Activated T-cell treated with anti-CD3 and anti-CD28 coated beads, Interleukin-2, amount 50 U/mL, for 24 hours (primary cell): ENCODE data around the gene MRPL18.
A peak's percentile ranks its signal among the peaks of the same experiment; 100 is the strongest.
"Not testable (repeated sequence)": the region's sequence is repeated elsewhere in the genome, so short reads cannot be mapped to it uniquely, and the experiment has no call there.

Experiments used
- DNase-seq: peaks from one replicate; pipeline ENCODE4 v3.0.0-alpha.2; 2020
- H3K27ac Mint-ChIP-seq: 2 replicates; pipeline ENCODE4 v1.8.0; 2020; ENCODE audit warnings: mild to moderate bottlenecking, mixed read lengths
- H3K27me3 Mint-ChIP-seq: 2 replicates; pipeline ENCODE4 v1.8.0; 2020; ENCODE audit warnings: mixed read lengths
- H3K36me3 Mint-ChIP-seq: 2 replicates; pipeline ENCODE4 v1.8.0; 2020; ENCODE audit warnings: low read depth, mixed read lengths
- H3K4me1 Mint-ChIP-seq: 2 replicates; pipeline ENCODE4 v1.8.0; 2020; ENCODE audit warnings: low read depth, mixed read lengths
- H3K4me3 Mint-ChIP-seq: 2 replicates; pipeline ENCODE4 v1.8.0; 2020; ENCODE audit warnings: mild to moderate bottlenecking, moderate library complexity, mixed read lengths
- H3K9me3 Mint-ChIP-seq: 2 replicates; pipeline ENCODE4 v1.8.0; 2020; ENCODE audit warnings: mixed read lengths

The MRPL18 gene

DNA sequence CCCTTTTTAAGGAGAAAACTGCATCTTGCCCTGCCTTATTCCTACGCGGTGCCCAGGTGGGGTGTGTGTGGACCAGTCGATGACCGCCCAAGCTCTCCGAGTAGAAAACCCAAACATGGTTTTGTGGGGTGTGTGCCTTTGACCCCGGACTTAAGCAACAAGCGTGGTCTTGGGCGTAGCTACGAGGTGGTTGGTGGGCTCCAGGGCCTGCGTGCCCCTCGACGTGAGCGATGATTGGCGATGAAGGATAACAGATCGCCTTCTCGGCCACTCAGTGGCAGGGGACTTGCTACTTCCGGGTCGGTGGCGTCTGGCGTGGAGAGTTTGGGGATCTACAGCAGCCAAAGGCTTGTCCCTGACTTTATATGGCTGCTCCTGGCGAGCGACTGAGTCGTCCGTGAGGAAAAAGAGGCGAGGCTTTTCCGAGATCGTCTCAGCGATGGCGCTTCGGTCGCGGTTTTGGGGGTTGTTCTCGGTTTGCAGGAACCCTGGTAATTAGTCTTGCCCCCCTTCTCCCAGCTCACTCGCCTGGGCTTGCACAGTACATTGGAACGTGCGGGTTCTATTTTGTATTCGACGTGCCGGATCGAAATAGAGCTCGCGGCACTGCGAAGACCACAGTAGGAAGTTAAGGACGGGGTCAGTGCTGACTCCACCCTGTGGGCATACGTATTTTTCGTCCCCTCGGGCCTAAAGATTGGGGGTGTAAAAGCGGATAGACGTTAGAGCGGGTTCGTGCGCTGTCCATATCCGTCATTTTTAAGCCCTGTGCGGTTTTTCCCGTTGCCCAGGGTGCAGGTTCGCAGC, at the start of gene MRPL18:
TSS of gene MRPL18 (plus strand) at position 319 of the 807 bp plus-strand sequence. CDS start at position 440, 121 bp downstream.
- H3K9me3 Mint-ChIP-seq: no peaks in the 10 kb centered on the region
- peaks cover 94% of the 10 kb centered on the region for H3K36me3 Mint-ChIP-seq
- H3K27me3 Mint-ChIP-seq: no peaks in the 10 kb centered on the region
- DNase-seq: peak; percentile 86
- peak within 1 kb of the TSS; percentile 100 for H3K27ac Mint-ChIP-seq
- H3K4me1 Mint-ChIP-seq: peaks cover 61% of the 10 kb centered on the region
- peak within 1 kb of the TSS; percentile 98 for H3K4me3 Mint-ChIP-seq

DNA sequence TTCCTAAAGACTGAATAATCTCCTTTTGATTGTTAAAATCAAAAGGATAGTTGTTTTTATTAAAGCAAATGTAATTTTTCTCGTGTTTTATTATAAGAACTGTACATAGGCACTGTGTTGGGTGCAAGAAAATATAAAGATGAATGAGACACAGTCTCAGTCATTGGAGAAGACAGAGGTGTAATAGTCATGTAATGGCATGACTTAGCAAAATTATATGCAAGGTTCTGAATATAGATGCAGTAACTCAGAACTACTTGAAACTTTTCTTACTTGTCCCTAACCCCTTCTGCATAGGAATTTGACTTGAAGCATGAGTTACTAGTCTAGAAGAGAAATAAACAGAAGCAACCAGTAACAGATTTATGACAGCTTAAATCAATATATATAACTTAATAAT, 48.1 kb upstream of the MRPL18 start:
- peaks cover 40% of the 10 kb centered on the region for H3K4me1 Mint-ChIP-seq
- peak overlapping the region; percentile 76 for H3K27ac Mint-ChIP-seq
- H3K27me3 Mint-ChIP-seq: no peaks in the 10 kb centered on the region
- no peaks in the 10 kb centered on the region for H3K9me3 Mint-ChIP-seq
- H3K36me3 Mint-ChIP-seq: peaks cover 96% of the 10 kb centered on the region
- no peak for DNase-seq
- H3K4me3 Mint-ChIP-seq: no peak overlapping the region

DNA sequence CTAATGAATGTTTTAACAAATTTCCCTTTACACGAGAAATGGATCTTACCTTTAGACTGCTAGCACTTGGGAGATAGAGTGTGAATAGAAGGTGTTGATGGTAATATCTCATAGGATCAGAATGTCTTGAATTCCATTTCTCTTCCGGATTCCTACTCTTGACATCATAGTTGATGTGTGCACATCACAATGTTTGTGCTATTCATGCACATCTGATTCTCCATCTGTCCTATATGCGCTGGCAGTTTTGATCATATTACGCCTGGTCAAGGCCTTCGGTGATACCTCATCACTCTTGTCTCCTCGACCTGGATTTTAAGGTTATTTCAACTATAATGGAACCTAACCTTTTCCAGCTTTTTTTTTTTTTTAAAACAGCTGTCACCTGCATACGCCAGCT, 45.2 kb upstream of the MRPL18 start:
- peaks cover 98% of the 10 kb centered on the region for H3K36me3 Mint-ChIP-seq
- no peaks in the 10 kb centered on the region for H3K9me3 Mint-ChIP-seq
- peak overlapping the region; percentile 84 for H3K27ac Mint-ChIP-seq
- no peak overlapping the region for H3K4me3 Mint-ChIP-seq
- H3K4me1 Mint-ChIP-seq: peaks cover 29% of the 10 kb centered on the region
- no peaks in the 10 kb centered on the region for H3K27me3 Mint-ChIP-seq
- no peak for DNase-seq

DNA sequence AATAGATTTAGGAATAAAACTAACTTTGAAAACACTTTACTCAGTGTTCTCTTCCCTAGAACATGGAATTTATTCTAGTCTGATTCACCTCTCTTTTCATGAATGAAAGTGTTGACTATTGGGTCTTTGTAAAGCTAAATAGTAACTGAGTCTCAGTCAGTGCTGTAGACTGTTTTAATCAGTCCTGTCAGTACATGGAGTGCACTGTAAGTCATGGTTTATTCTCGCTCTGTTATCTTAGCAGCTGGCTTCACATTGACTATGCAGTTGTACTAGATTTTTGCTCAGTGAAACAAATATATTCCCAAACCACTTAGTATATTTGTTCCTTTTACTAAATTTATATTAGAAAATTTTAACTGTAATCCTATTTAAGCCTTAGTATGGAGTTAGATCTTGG, 43.5 kb upstream of the MRPL18 start:
- no peak for DNase-seq
- Mint-ChIP-seq H3K4me1 (peaks cover 21% of the 10 kb centered on the region), H3K9me3 (no peaks in the 10 kb centered on the region), H3K4me3 (no peak overlapping the region), H3K36me3 (peaks cover 96% of the 10 kb centered on the region), H3K27me3 (no peaks in the 10 kb centered on the region), H3K27ac (peak overlapping the region; percentile 22)

DNA sequence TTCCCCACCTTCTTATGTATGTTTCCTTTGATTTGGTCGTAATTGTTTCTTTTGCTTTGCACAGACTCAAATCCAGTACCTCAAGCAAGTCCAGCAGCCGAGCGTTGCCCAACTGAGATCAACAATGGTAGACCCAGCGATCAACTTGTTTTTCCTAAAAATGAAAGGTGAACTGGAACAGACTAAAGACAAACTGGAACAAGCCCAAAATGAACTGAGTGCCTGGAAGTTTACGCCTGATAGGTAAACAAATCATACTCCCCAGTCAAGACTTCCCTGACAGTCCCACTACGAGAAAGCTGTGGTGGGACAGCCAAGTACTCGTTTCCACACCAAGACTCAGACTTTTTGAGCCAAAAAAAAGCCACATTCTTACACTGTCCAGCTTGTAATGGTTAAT, 42.1 kb upstream of the MRPL18 start:
- not testable (repeated sequence) for H3K9me3 Mint-ChIP-seq, H3K27me3 Mint-ChIP-seq, H3K4me3 Mint-ChIP-seq, DNase-seq
- Mint-ChIP-seq H3K27ac (peak overlapping the region; percentile 61), H3K36me3 (peaks cover 96% of the 10 kb centered on the region), H3K4me1 (peaks cover 20% of the 10 kb centered on the region)

DNA sequence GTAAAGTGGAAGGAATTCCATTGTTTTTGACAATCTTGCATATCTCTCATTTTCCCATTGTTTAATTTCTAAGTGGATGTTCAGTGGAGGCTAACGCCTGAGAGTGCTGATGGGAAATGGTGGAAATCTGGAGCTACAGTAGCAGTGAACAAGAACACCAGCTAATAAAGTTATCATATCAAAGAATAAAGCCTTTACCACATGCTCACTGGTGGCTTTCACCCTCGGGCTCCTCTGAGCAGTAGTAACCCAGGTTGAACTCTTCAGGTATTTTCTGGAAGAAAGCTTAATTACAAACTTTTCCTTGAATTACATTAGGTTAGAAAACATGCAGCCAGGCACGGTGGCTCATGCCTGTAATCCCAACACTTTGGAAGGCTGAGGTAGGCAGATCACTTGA, 38.8 kb upstream of the MRPL18 start:
- H3K4me1 Mint-ChIP-seq: peaks cover 15% of the 10 kb centered on the region
- no peak overlapping the region for H3K4me3 Mint-ChIP-seq
- no peak for DNase-seq
- H3K36me3 Mint-ChIP-seq: peaks cover 96% of the 10 kb centered on the region
- H3K27ac Mint-ChIP-seq: peak overlapping the region; percentile 63
- H3K27me3 Mint-ChIP-seq: no peaks in the 10 kb centered on the region
- H3K9me3 Mint-ChIP-seq: no peaks in the 10 kb centered on the region

DNA sequence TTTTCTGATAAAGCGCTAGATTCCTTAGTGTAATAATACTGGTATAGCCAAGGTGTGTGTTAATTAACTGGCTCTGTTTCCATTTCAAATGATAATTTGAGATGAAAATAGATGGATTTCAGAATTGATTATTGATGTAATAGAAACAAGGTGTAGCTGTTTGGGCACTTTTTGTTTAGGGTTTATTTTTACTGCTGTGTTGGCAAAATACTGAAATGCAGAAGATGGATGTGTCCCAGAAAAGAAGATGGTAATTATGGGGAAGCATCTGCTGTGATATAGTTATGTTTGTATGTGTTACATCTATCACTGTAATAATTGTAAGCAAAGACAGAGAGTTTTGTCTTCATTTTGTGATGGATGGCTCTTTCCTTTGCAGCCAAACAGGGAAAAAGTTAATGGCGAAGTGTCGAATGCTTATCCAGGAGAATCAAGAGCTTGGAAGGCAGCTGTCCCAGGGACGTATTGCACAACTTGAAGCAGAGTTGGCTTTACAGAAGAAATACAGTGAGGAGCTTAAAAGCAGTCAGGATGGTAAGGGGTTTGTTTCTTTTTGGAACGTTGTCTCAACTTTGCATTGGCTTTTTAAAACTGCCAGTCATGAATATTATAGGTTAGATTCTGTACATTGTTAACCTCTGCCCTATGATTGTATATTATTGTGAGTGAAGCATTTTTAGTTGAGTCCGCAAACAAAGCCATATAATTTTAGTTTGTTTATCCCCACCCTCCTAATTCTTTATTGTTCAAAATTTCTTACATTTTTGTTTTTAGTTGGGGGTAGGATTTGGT, 37.0 kb upstream of the MRPL18 start:
- peaks cover 97% of the 10 kb centered on the region for H3K36me3 Mint-ChIP-seq
- no peak overlapping the region for H3K4me3 Mint-ChIP-seq
- H3K4me1 Mint-ChIP-seq: peaks cover 16% of the 10 kb centered on the region
- peak overlapping the region; percentile 78 for H3K27ac Mint-ChIP-seq
- H3K9me3 Mint-ChIP-seq: no peaks in the 10 kb centered on the region
- no peaks in the 10 kb centered on the region for H3K27me3 Mint-ChIP-seq
- DNase-seq: no peak

DNA sequence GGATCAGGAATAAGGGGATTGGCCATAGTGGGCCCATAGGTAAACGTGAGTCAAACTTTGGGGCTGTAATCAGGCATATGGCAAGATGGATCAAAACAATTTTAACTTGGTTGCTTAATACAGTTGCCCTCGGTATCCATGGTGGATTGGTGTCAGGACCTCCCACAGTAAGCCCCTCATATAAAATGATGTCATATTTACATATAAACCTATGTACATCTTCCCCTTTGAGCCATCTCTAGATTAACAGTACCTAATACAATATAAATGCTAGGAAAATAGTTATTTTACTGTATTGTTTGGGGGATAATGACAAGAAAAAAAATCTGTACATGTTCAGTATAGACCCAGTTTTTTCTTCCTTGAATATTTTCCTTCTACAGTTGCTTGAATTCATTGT, 35.9 kb upstream of the MRPL18 start:
- Mint-ChIP-seq H3K4me1 (peaks cover 20% of the 10 kb centered on the region), H3K27me3 (no peaks in the 10 kb centered on the region), H3K9me3 (no peaks in the 10 kb centered on the region), H3K4me3 (no peak overlapping the region), H3K36me3 (peaks cover 92% of the 10 kb centered on the region), H3K27ac (peak overlapping the region; percentile 58)
- DNase-seq: no peak

DNA sequence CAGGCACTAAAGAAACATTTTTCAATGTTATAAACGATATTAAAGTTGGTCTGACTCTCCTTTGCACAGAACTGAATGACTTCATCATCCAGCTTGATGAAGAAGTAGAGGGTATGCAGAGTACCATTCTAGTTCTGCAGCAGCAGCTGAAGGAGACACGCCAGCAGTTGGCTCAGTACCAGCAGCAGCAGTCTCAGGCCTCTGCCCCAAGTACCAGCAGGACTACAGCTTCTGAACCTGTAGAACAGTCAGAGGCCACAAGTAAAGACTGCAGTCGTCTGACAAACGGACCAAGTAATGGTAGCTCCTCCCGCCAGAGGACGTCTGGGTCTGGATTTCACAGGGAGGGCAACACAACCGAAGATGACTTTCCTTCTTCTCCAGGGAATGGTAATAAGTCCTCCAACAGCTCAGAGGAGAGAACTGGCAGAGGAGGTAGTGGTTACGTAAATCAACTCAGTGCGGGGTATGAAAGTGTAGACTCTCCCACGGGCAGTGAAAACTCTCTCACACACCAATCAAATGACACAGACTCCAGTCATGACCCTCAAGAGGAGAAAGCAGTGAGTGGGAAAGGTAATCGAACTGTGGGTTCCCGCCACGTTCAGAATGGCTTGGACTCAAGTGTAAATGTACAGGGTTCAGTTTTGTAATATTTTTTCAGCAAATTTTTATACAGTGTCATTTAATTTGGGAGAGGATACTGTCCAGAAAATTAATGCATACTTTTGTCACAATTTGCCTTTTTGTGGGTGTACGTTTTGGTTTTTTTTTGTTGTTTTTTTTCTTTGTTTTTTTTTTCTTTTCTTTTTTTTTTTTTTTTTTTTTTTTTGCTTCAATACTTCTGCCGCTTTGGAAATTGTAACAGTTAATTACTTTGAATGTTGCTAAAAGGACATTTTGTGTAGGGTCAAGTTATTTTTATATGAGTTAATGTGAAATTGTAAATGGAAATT, 35.0 kb upstream of the MRPL18 start:
- Mint-ChIP-seq H3K27ac (peak overlapping the region; percentile 80), H3K27me3 (no peaks in the 10 kb centered on the region), H3K9me3 (no peaks in the 10 kb centered on the region), H3K4me3 (no peak overlapping the region), H3K36me3 (peaks cover 90% of the 10 kb centered on the region), H3K4me1 (peaks cover 25% of the 10 kb centered on the region)
- DNase-seq: no peak

DNA sequence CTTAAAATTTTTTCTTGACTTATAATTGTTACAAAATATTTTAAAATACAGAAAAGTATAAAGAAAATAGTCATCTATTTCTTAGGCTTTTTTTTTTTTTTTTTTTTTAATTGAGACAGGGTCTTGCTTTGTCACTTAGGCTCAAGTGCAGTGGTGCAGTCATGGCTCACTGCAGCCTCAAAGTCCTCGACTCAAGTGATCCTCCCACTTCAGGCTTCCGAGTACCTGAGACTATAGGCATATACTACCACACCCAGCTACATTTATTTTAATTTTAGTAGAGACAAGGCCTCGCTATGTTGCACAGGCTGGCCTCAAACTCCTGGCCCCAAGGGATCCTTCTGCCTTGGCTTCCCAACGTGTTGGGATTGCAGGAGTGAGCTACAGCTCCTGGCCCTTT, 33.8 kb upstream of the MRPL18 start:
- DNase-seq: no peak
- Mint-ChIP-seq H3K4me3 (no peak overlapping the region), H3K9me3 (no peaks in the 10 kb centered on the region), H3K27me3 (no peaks in the 10 kb centered on the region), H3K4me1 (peaks cover 37% of the 10 kb centered on the region), H3K36me3 (peaks cover 90% of the 10 kb centered on the region), H3K27ac (peak overlapping the region; percentile 50)

DNA sequence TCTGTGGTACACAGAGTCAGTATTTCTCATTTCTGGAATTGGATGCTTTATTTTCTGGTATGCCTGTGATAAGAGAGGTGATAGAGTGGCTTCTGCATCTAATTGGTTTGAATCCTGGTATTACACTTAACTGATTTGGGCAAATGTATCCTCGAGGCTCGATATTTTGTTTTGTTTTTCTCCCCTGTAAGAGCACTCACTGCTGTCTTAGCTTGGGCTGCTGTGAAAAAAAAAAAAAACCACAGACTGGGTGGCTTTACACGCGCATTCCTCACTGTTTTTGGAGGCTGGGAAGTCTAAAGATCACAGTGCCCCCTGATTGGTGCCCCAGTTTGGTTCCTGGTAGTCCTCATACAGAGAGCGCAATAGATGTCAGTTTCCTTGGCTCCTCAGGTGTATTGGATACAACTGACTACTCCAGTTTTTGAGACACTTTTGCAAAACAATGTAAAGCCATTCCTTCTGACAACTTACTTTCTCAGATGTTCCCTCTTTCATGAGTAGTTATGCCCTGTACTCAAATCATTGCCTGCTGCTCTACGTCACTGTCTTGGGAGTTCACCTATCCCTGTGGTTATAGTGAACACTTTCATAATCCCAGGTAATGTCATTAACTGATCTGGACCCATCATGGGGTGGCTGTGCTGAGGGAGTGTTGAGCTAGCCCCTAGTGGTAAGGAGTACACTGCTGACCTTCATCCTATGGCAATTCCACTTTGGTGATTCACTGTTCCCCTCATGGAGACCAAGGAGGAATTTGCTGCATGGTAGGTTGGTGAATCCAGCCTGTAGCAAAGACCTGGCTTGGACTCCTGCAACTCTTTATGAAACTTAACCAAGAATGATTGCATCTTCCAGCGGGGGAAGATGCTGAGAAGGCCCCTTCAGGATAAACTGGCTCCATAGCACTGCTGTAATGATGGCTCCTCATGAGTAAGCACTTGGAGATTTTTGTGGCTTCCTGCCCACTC, 32.0 kb upstream of the MRPL18 start:
- peaks cover 88% of the 10 kb centered on the region for H3K36me3 Mint-ChIP-seq
- no peak overlapping the region for H3K4me3 Mint-ChIP-seq
- no peak for DNase-seq
- peaks cover 40% of the 10 kb centered on the region for H3K4me1 Mint-ChIP-seq
- H3K27ac Mint-ChIP-seq: peak overlapping the region; percentile 86
- H3K9me3 Mint-ChIP-seq: no peaks in the 10 kb centered on the region
- no peaks in the 10 kb centered on the region for H3K27me3 Mint-ChIP-seq

DNA sequence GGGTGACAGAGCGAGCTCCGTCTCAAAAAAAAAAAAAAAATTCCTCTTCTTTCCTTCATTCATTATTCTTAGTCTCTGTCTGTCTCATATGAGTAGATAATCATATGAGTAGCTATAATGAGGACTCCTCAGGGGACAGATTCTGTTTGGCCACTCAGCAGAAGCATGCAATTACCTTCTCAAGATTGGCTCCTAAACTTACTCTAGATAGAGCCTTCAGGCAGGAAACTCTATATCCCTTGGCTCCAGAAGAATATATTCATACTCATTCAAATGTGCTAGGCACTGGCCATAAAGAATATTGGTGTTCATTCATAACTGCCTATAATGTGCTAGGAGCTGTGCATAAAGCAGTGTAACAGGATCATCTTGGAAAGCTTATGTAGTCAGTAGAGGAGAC, 30.6 kb upstream of the MRPL18 start:
- Mint-ChIP-seq H3K9me3 (no peaks in the 10 kb centered on the region), H3K27me3 (no peaks in the 10 kb centered on the region), H3K4me1 (peaks cover 43% of the 10 kb centered on the region), H3K4me3 (no peak overlapping the region), H3K27ac (peak overlapping the region; percentile 15), H3K36me3 (peaks cover 86% of the 10 kb centered on the region)
- no peak for DNase-seq

DNA sequence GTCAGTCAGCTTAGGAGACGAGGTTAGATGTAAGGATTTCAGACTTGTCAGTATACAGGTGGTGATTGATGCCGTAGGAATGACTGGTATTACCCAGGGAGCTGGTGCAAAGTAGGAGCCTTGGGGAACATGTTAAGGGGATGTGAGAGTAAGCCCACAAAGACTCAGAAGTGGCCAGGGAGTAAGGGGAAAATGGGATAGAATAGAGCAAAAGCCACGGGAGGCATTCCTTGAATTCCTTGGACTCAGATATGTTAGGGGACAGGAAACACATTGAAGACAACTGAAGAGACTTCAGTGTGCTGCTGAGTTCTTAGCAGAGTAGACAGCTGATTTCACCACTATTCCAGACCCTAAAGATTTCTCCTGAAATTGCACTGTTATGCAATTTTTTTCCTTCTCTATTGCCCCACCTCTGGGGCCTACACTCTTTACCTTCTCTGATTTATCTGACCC, 29.6 kb upstream of the MRPL18 start:
- H3K27me3 Mint-ChIP-seq: no peaks in the 10 kb centered on the region
- H3K4me1 Mint-ChIP-seq: peaks cover 39% of the 10 kb centered on the region
- peak overlapping the region; percentile 99 for H3K27ac Mint-ChIP-seq
- H3K4me3 Mint-ChIP-seq: peak overlapping the region; percentile 96
- no peaks in the 10 kb centered on the region for H3K9me3 Mint-ChIP-seq
- no peak for DNase-seq
- peaks cover 85% of the 10 kb centered on the region for H3K36me3 Mint-ChIP-seq
